K562 (cell line): ENCODE results near the gene VCAN. TPM values are rescaled to one million over a fixed set of nuclear protein-coding genes. Genes with fewer than 3 reads are reported as not detected.

Experiments used
- ATAC-seq: fragments of 200-7000 bp; cut with Tn5 transposase; 3 replicates; pipeline ENCODE4 v1.9.1; 2020; ENCODE audit warnings: moderate library complexity
- BruUV-seq: library from RNA; stranded (reverse); fragments of 400-500 nt; replicated peaks from 2 replicates; lab custom pipeline; 2021; lab: Mats Ljungman, UMichigan
- CTCF ChIA-PET: fragments of 300-600 bp; formaldehyde crosslinking; extraction: SDS; loops from one replicate; lab custom pipeline; 2021; ENCODE audit warnings: low intra/inter-chr PET ratio; lab: Yijun Ruan, JAX
- POLR2A ChIA-PET: fragments of 300-600, 350-650 bp; sonication (Branson Sonifier 250); formaldehyde crosslinking; extraction: SDS; loops from one replicate; lab custom pipeline; 2021; ENCODE audit warnings: antibody characterized with exemption, inconsistent platforms; lab: Yijun Ruan, JAX
- DNase-seq, 4 experiments: peaks; one replicate each; pipeline versions ENCODE4 v3.0.0 to v3.0.0-alpha.2; 2011 to 2018; ENCODE audit warnings: low spot score in 3 of 4, mixed read lengths in 3 of 4; ENCODE audit errors: extremely low read depth in 1 of 4
- FAIRE-seq: peaks from 2 replicates; lab custom pipeline; 2011; peaks lifted over from hg19 to GRCh38; lab: Jason Lieb, UNC
- H2AFZ ChIP-seq: 2 replicates; pipeline ENCODE4 v1.6.0; 2011; ENCODE audit warnings: low read depth, low read length, control low read depth, inconsistent platforms
- H3K27ac ChIP-seq: fragments of 200-600 bp; 3 replicates; pipeline ENCODE4 v1.8.0; 2011; ENCODE audit warnings: low read depth, mild to moderate bottlenecking, control low read depth, inconsistent platforms, low read length, moderate library complexity, mixed read lengths; ENCODE audit errors: extremely low read depth
- H3K27me3 ChIP-seq, 2 experiments: fragments of 300-600 bp in 1 of 2; 2 replicates in 1 of 2; 3 replicates in 1 of 2; pipeline versions ENCODE4 v1.6.0 to v1.8.0; 2011; ENCODE audit warnings: inconsistent platforms in 2 of 2, low read length in 2 of 2, mild to moderate bottlenecking in 1 of 2, mixed read lengths in 1 of 2, moderate library complexity in 1 of 2; ENCODE audit not compliant: control insufficient read depth in 2 of 2, insufficient read depth in 2 of 2
- H3K36me3 ChIP-seq: fragments of 300-600 bp; 3 replicates; pipeline ENCODE4 v1.8.0; 2011; ENCODE audit warnings: mild to moderate bottlenecking, low read length, inconsistent platforms; ENCODE audit not compliant: control insufficient read depth, insufficient read depth
- H3K4me1 ChIP-seq, 2 experiments: fragments of 200-600 bp in 1 of 2; replicated peaks in 1 of 2; 2 replicates in 1 of 2; 3 replicates in 1 of 2; pipeline versions ENCODE4 v1.5.1 to v1.8.0; 2011; ENCODE audit warnings: inconsistent platforms in 2 of 2, low read length in 2 of 2, mild to moderate bottlenecking in 1 of 2, mixed read lengths in 1 of 2, moderate library complexity in 1 of 2; ENCODE audit not compliant: control insufficient read depth in 2 of 2, insufficient read depth in 2 of 2
- H3K4me2 ChIP-seq: 2 replicates; pipeline ENCODE4 v1.6.1; 2011; ENCODE audit warnings: low read length, control low read depth, inconsistent platforms, mixed read lengths; ENCODE audit not compliant: insufficient read depth
- H3K4me3 ChIP-seq: fragments of 200-600 bp; sonication (generic), shearing (Covaris generic); 2 replicates; pipeline ENCODE4 v1.5.1; 2016; ENCODE audit warnings: control low read depth, inconsistent platforms
- H3K79me2 ChIP-seq: fragments of 200-600 bp; 3 replicates; pipeline ENCODE4 v1.8.0; 2011; ENCODE audit warnings: low read length, inconsistent platforms; ENCODE audit not compliant: control insufficient read depth, insufficient read depth
- H3K9ac ChIP-seq, 2 experiments: 2 replicates each; pipeline versions ENCODE4 v1.6.0 to v1.6.1; 2011; ENCODE audit warnings: low read depth in 2 of 2, low read length in 2 of 2, control low read depth in 1 of 2, inconsistent platforms in 1 of 2, mild to moderate bottlenecking in 1 of 2, mixed read lengths in 1 of 2; ENCODE audit not compliant: insufficient read depth in 1 of 2
- H3K9me1 ChIP-seq: one replicate; pipeline ENCODE4 v1.6.0; 2011; ENCODE audit warnings: inconsistent platforms, mild to moderate bottlenecking, low read length, moderate library complexity; ENCODE audit not compliant: control insufficient read depth, insufficient read depth
- H3K9me3 ChIP-seq: replicated peaks from 2 replicates; pipeline ENCODE4 v1.5.1; 2011; ENCODE audit warnings: low read depth, low read length, inconsistent platforms; ENCODE audit not compliant: control insufficient read depth, insufficient read depth
- H4K20me1 ChIP-seq: replicated peaks from 2 replicates; pipeline ENCODE4 v1.6.1; 2011; ENCODE audit warnings: low read length, inconsistent platforms, mixed read lengths; ENCODE audit not compliant: control insufficient read depth, insufficient read depth
- BRF1 ChIP-seq: IDR thresholded peaks from 3 replicates; pipeline ENCODE4 v1.6.1; 2011; ENCODE audit warnings: borderline replicate concordance, mild to moderate bottlenecking; ENCODE audit not compliant: insufficient read length; ENCODE audit errors: extremely low read depth
- CREBBP ChIP-seq: IDR thresholded peaks from one replicate; pipeline ENCODE4 v1.6.1; 2012; ENCODE audit warnings: low read depth, mild to moderate bottlenecking, control low read depth, inconsistent platforms, low read length
- CTBP1 ChIP-seq: fragments of 450-650 bp; IDR thresholded peaks from 2 replicates; pipeline ENCODE4 v1.6.1; 2016; ENCODE audit warnings: borderline replicate concordance
- DPF2 ChIP-seq: fragments of 450-650 bp; IDR thresholded peaks from 2 replicates; pipeline ENCODE4 v1.6.1; 2016
- EHMT2 ChIP-seq: fragments of 450-650 bp; IDR thresholded peaks from 2 replicates; pipeline ENCODE4 v1.6.1; 2018; ENCODE audit warnings: antibody characterized with exemption
- EP300 ChIP-seq: IDR thresholded peaks from 2 replicates; pipeline ENCODE4 v1.6.1; 2012; ENCODE audit warnings: low read length, improper control_type of control experiment
- GTF2F1 ChIP-seq: IDR thresholded peaks from 2 replicates; pipeline ENCODE4 v1.6.1; 2011; ENCODE audit warnings: low read depth, low read length, improper control_type of control experiment
- HSF4 ChIP-seq: fragments of 250-450 bp; sonication (Bioruptor Pico); IDR thresholded peaks from 2 replicates; pipeline ENCODE4 v2.1.2; 2022; ENCODE audit warnings: mild to moderate bottlenecking, moderate library complexity, borderline replicate concordance
- KDM2B ChIP-seq: fragments of 250-450 bp; sonication (Bioruptor Pico); IDR thresholded peaks from 2 replicates; pipeline ENCODE4 v1.8.0; 2021; ENCODE audit warnings: mild to moderate bottlenecking, moderate library complexity
- LARP7 ChIP-seq: fragments of 450-650 bp; IDR thresholded peaks from 2 replicates; pipeline ENCODE4 v1.6.1; 2016
- MEIS2 ChIP-seq: fragments of 450-650 bp; IDR thresholded peaks from 2 replicates; pipeline ENCODE4 v1.6.1; 2014; ENCODE audit warnings: mild to moderate bottlenecking; ENCODE audit not compliant: partially characterized antibody
- NCOA1 ChIP-seq: fragments of 450-650 bp; IDR thresholded peaks from 2 replicates; pipeline ENCODE4 v1.6.1; 2016; ENCODE audit warnings: low read depth
- RAD51 ChIP-seq: fragments of 450-650 bp; IDR thresholded peaks from 2 replicates; pipeline ENCODE4 v1.7.1; 2016; ENCODE audit warnings: low read depth, mild to moderate bottlenecking, borderline replicate concordance
- RBM15 ChIP-seq: fragments of 200-400 bp; formaldehyde crosslinking; IDR thresholded peaks from 2 replicates; pipeline ENCODE4 v1.6.1; 2018; ENCODE audit warnings: mild to moderate bottlenecking, low read length, moderate library complexity; ENCODE audit not compliant: insufficient read depth
- SIRT6 ChIP-seq: IDR thresholded peaks from one replicate; pipeline ENCODE4 v1.6.1; 2012; ENCODE audit warnings: low read depth, mild to moderate bottlenecking, control low read depth, inconsistent platforms, low read length, moderate library complexity
- TAL1 ChIP-seq: fragments of 450-650 bp; IDR thresholded peaks from 2 replicates; pipeline ENCODE4 v1.6.1; 2016; ENCODE audit warnings: mild to moderate bottlenecking
- TEAD2 ChIP-seq: fragments of 450-650 bp; IDR thresholded peaks from 2 replicates; pipeline ENCODE4 v1.6.1; 2016; ENCODE audit warnings: missing genetic modification characterization, control low read depth, missing compliant biosample characterization
- TSC22D4 ChIP-seq: fragments of 450-650 bp; IDR thresholded peaks from 2 replicates; pipeline ENCODE4 v1.6.1; 2016; ENCODE audit warnings: missing genetic modification characterization, missing biosample characterization, control low read depth
- ZNF586 ChIP-seq: fragments of 450-650 bp; formaldehyde crosslinking; conservative IDR thresholded peaks from 2 replicates; pipeline ENCODE4 v1.4.0; 2020; ENCODE audit warnings: mild to moderate bottlenecking, moderate library complexity
- ZZZ3 ChIP-seq: fragments of 450-650 bp; IDR thresholded peaks from 2 replicates; pipeline ENCODE4 v1.6.1; 2016; ENCODE audit warnings: antibody characterized with exemption, mild to moderate bottlenecking, moderate library complexity
- WGBS: fragments of 100-300 bp; shearing (Covaris generic); methylation state at CpG from one replicate; pipeline ENCODE4 v1.1.6; 2016; ENCODE audit warnings: low coverage, mixed read lengths; ENCODE audit not compliant: insufficient coverage; ENCODE audit errors: missing lambda C conversion rate; 5-methylcytosine and 5-hydroxymethylcytosine counted together
- in situ Hi-C: fragments of 300-500 bp; cut with MboI; formaldehyde crosslinking; loops from 4 replicates; pipeline ENCODE4 v1.15.0; 2018; ENCODE audit warnings: inconsistent platforms, mixed read lengths
- intact Hi-C: fragments of 100-400 bp; cut with micrococcal nuclease; formaldehyde crosslinking; loops from 2 replicates; pipeline ENCODE4 v1.14.2; 2022
- polyA plus RNA-seq, 8 experiments: library from polyadenylated mRNA; depleted of rRNA in 4 of 8; stranded (reverse) in 5 of 8; unstranded in 3 of 8; fragments of >200 nt; fragmentation: Nextera tagmentation in 2 of 8; fragmentation: Illumina TruSeq in 1 of 8; extraction: Ambion mirVana in 2 of 8; extraction: Trizol in 1 of 8; gene quantifications; 2 replicates each; pipeline versions ENCODE4 v1.2.1 to v1.2.3, GENCODE V29; 2011 to 2014; ENCODE audit warnings: inconsistent platforms in 1 of 8, missing spikeins in 1 of 8
- total RNA-seq, 7 experiments: library from RNA; depleted of rRNA in 6 of 7; stranded (reverse); fragments of >200 nt in 6 of 7; fragmentation: Illumina TruSeq in 2 of 7; extraction: Trizol in 2 of 7; gene quantifications; 2 replicates each; pipeline versions ENCODE4 v1.2.1 to v1.2.3, GENCODE V29; 2011 to 2021; ENCODE audit warnings: low replicate concordance in 1 of 7

VCAN gene
- total and polyA plus RNA-seq, 9 of the 15 experiments (the other 6 are each of a cell fraction or from before 2014, with no cell fraction given), result 0.01 to 0.33 (median 0.05) TPM

DNA sequence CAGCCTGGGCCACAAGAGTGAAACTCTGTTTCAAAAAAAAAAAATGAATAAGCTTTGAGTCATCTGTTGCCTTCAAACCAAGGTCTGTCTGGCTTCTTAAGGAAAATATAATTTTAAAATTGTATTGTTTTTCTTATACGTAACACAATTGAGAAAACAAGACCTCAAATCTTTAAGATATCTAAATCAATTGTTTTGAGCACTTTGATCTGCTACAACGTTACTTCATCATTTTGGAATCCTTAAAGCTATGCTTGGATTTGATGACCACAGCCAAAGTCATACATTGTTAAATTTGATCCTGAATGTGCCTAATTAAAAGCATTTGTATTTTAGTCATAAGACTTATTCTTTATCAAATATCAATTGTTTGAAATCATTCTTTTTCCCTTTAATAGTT lies 37.7 kb upstream of the VCAN start:
- in situ Hi-C loops, result no loop called here
- DNase-seq (no peak), ATAC-seq (no peak), FAIRE-seq (no peak)
- no peak overlapping the region for H3K4me2 ChIP-seq
- no peak overlapping the region for H2AFZ ChIP-seq
- no peak overlapping the region for H3K27ac ChIP-seq
- ChIA-PET CTCF (no interaction called here), POLR2A (no interaction called here)
- H4K20me1 ChIP-seq, result no peaks in the 10 kb centered on the region
- TF ChIP-seq BRF1 (no peak), EP300 (no peak), SIRT6 (no peak), EHMT2 (no peak), NCOA1 (no peak), HSF4 (no peak), CREBBP (no peak), RAD51 (no peak), TSC22D4 (tag) (no peak), ZNF586 (CRISPR knock-in tag) (no peak), CTBP1 (no peak), GTF2F1 (no peak), ZZZ3 (no peak), DPF2 (no peak), TEAD2 (no peak), TAL1 (no peak), RBM15 (no peak), KDM2B (CRISPR knock-in tag) (no peak), LARP7 (no peak), MEIS2 (no peak)
- no peaks in the 10 kb centered on the region for H3K9me1 ChIP-seq
- no TSS peak for BruUV-seq
- no peaks in the 10 kb centered on the region for H3K9me3 ChIP-seq
- WGBS, result 9% methylated on average over 2 of the region's 2 CpGs
- H3K4me3 ChIP-seq, result no peak overlapping the region
- H3K36me3 ChIP-seq, result no peaks in the 10 kb centered on the region
- H3K9ac ChIP-seq, result no peak overlapping the region
- no peaks in the 10 kb centered on the region; a peak in 1 of 5 replicates for H3K27me3 ChIP-seq
- H3K4me1 ChIP-seq, result no peaks in the 10 kb centered on the region
- H3K79me2 ChIP-seq, result no peaks in the 10 kb centered on the region
- intact Hi-C loops, result loop anchor here (5.0 to 10.0 kb wide), 4 partner anchors 38 to 1119 kb away; partner anchors contain the start of gene VCAN
